Fibroblast of lung (primary cell): ENCODE measurements around the gene NEUROD1. TPM values are rescaled to one million over a fixed set of nuclear protein-coding genes. Genes with fewer than 3 reads are reported as not detected.
A peak's percentile ranks its signal among the peaks of the same experiment; 100 is the strongest.

Experiments used
- DNase-seq, 2 donors: peaks; one replicate each; pipeline versions ENCODE4 v3.0.0 to v3.0.0-alpha.2; 2010; ENCODE audit warnings: low read depth in 2 of 2
- H2AFZ ChIP-seq: 2 replicates; pipeline ENCODE4 v1.5.1; 2012; ENCODE audit warnings: low read length, control low read depth, inconsistent platforms
- H3K27ac ChIP-seq: 2 replicates; pipeline ENCODE4 v1.5.1; 2011; ENCODE audit warnings: low read length, control low read depth; ENCODE audit not compliant: insufficient read depth
- H3K27me3 ChIP-seq: 2 replicates; pipeline ENCODE4 v1.5.1; 2011; ENCODE audit warnings: mild to moderate bottlenecking, low read length; ENCODE audit not compliant: control insufficient read depth, insufficient read depth
- H3K36me3 ChIP-seq: 2 replicates; pipeline ENCODE4 v1.5.1; 2011; ENCODE audit warnings: low read length; ENCODE audit not compliant: control insufficient read depth, insufficient read depth
- H3K4me1 ChIP-seq: 2 replicates; pipeline ENCODE4 v1.5.1; 2011; ENCODE audit warnings: low read length; ENCODE audit not compliant: control insufficient read depth, insufficient read depth; ENCODE audit errors: extremely low read depth
- H3K4me2 ChIP-seq: 2 replicates; pipeline ENCODE4 v1.5.1; 2011; ENCODE audit warnings: low read length, control low read depth; ENCODE audit not compliant: insufficient read depth; ENCODE audit errors: extremely low read depth
- H3K4me3 ChIP-seq, 4 experiments: fragments of 200-600 bp in 1 of 4; sonication (generic) in 1 of 4; replicated peaks in 1 of 4; 2 replicates each; pipeline ENCODE4 v1.5.1; 2011 to 2016; ENCODE audit warnings: low read length in 4 of 4, low read depth in 3 of 4, mild to moderate bottlenecking in 3 of 4, control low read depth in 2 of 4, inconsistent platforms in 1 of 4, mixed read lengths in 1 of 4; ENCODE audit not compliant: insufficient read depth in 1 of 4; ENCODE audit errors: control extremely low read depth in 1 of 4
- H3K79me2 ChIP-seq: 2 replicates; pipeline ENCODE4 v1.5.1; 2012; ENCODE audit warnings: mild to moderate bottlenecking, low read length, inconsistent platforms; ENCODE audit not compliant: control insufficient read depth, insufficient read depth
- H3K9ac ChIP-seq: 2 replicates; pipeline ENCODE4 v1.5.1; 2011; ENCODE audit warnings: mild to moderate bottlenecking, low read length, control low read depth; ENCODE audit not compliant: insufficient read depth
- H3K9me3 ChIP-seq: 2 replicates; pipeline ENCODE4 v1.5.1; 2012; ENCODE audit warnings: low read depth, low read length; ENCODE audit not compliant: control insufficient read depth, insufficient read depth
- H4K20me1 ChIP-seq: 2 replicates; pipeline ENCODE4 v1.5.1; 2011; ENCODE audit warnings: low read length; ENCODE audit not compliant: control insufficient read depth, insufficient read depth; ENCODE audit errors: extremely low read depth
- CTCF ChIP-seq, 2 donors: IDR thresholded peaks in 1 of 2; conservative IDR thresholded peaks in 1 of 2; 1 replicate in 1 of 2; 2 replicates in 1 of 2; pipeline ENCODE4 v1.5.1; 2011 to 2012; ENCODE audit warnings: low read length in 2 of 2, control low read depth in 1 of 2, inconsistent platforms in 1 of 2, low read depth in 1 of 2, mild to moderate bottlenecking in 1 of 2
- EZH2 ChIP-seq: IDR thresholded peaks from 2 replicates; pipeline ENCODE4 v1.5.1; 2012; ENCODE audit warnings: low read length, control low read depth, mild to moderate bottlenecking; ENCODE audit errors: missing control alignments
- polyA plus RNA-seq, 2 donors: library from polyadenylated mRNA; depleted of rRNA in 1 of 2; stranded (reverse) in 1 of 2; unstranded in 1 of 2; fragments of >200 nt; gene quantifications; 2 replicates each; pipeline ENCODE4 v1.2.1, GENCODE V29; 2011 to 2012; ENCODE audit warnings: missing spikeins in 1 of 2
- total RNA-seq: library from RNA; depleted of rRNA; stranded (reverse); fragments of >200 nt; gene quantifications from 2 replicates; pipeline ENCODE4 v1.2.1, GENCODE V29; 2014

The NEUROD1 gene
- total and polyA plus RNA-seq, 2 donors (not counting 1 experiment from before 2014, with no cell fraction given) = not detected

DNA sequence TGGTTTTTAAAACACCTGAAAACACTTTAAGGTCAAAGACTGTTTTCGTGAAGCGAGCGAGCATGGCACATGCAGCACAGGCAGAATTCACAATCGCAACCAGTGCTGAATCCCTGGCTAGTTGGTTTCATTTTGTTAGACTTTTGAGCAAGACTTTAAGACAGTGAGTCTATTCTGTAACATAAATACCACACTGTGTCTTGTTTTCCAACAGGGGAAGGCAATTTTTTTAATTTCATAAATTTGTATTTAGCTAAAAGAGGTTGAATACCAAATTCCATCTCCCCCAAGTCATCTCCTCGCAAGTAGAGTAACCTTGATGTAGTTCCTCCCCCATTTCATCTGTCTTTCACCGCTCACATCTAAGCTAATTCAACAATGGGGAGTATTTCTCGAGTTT, 24.8 kb downstream of the NEUROD1 start:
- peak overlapping the region in 2 of 4 experiments; percentile 30 to 61 for H3K4me3 ChIP-seq
- no peak for TF ChIP-seq EZH2
- TF ChIP-seq CTCF (conservative IDR thresholded peaks at IDR 0.05 in 1 of 2, IDR thresholded peaks at IDR 0.05 in 1 of 2; ENCODE audit: low read depth in 1 of 2, low read length in 2 of 2) = no peak

DNA sequence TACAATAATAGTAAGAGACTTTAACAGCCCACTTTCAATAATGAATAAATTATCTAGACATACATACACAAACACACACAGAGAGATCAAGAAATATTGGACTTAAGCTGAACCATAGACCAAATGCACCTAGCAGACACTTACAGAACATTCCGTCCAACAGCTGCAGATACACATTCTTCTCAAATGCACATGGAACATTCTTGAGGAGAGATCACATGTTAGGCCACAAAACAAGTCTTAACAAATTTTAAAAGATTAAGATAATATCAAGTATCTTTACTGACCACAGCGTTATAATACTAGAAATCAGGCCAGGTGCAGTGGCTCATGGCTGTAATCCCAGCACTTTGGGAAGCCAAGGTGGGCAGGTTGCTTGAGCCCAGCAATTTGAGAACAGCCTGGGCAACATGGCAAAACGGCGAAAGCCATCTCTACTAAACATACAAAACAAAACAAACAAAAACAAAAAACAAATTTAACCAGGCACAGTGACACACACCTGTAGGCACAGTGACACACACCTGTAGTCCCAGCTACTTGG, 30.8 kb downstream of the NEUROD1 start:
- no peak for DNase-seq
- no peak overlapping the region for H3K27ac ChIP-seq
- H3K4me1 ChIP-seq = no peaks in the 10 kb centered on the region
- no peaks in the 10 kb centered on the region for H3K79me2 ChIP-seq
- no peak overlapping the region for H3K4me3 ChIP-seq
- H3K27me3 ChIP-seq = peaks cover 10% of the 10 kb centered on the region
- no peaks in the 10 kb centered on the region for H3K9me3 ChIP-seq
- TF ChIP-seq EZH2 (no peak), CTCF (conservative IDR thresholded peaks at IDR 0.05 in 1 of 2, IDR thresholded peaks at IDR 0.05 in 1 of 2; ENCODE audit: low read depth in 1 of 2, low read length in 2 of 2) (no peak)
- H2AFZ ChIP-seq = no peak overlapping the region
- H3K36me3 ChIP-seq = no peaks in the 10 kb centered on the region
- H3K9ac ChIP-seq = no peak overlapping the region
- H4K20me1 ChIP-seq = no peaks in the 10 kb centered on the region
- no peak overlapping the region for H3K4me2 ChIP-seq

More for the DNA sequence above, 24.8 kb downstream of the NEUROD1 start:
- H3K27me3 ChIP-seq = peaks cover 14% of the 10 kb centered on the region
- H3K4me2 ChIP-seq = peak overlapping the region; percentile 60
- no peaks in the 10 kb centered on the region for H3K9me3 ChIP-seq
- H4K20me1 ChIP-seq = no peaks in the 10 kb centered on the region
- H3K9ac ChIP-seq = no peak overlapping the region
- peak; percentile 1 to 26 for DNase-seq
- no peak overlapping the region for H2AFZ ChIP-seq
- no peaks in the 10 kb centered on the region for H3K79me2 ChIP-seq
- no peaks in the 10 kb centered on the region for H3K36me3 ChIP-seq
- H3K4me1 ChIP-seq = no peaks in the 10 kb centered on the region
- H3K27ac ChIP-seq = no peak overlapping the region

DNA sequence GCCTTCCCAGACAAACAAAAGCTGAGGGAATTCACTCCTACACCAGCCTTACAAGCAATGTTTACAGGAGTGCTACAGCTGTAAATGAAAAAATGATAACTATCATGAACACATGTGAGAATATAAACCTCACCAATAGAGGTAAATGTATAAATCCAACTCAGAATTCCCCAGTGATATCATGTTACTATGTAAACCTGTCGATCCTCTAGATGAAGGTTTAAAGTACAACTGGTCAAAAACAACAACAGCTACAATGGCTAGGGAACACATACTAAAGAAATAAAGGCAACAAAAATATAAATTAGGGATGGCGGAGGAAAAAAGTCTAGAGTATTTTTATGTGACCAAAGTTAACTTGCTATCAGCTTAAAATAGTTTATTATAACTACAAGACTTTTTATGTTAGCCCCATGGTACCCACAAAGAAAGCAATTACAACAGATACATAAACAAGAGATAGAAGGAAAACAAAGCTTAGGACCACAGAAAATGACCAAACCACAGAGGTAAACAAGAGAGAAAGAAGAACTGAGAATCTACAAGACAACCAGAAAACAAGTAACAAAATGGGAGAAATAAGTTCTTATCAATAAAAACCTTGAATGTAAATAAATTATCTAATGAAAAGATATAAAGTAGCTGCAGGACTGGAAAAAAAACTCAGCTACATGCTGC, 31.7 kb downstream of the NEUROD1 start:
- H4K20me1 ChIP-seq = no peaks in the 10 kb centered on the region
- H3K4me2 ChIP-seq = no peak overlapping the region
- no peak overlapping the region for H3K27ac ChIP-seq
- H3K27me3 ChIP-seq = peaks cover 10% of the 10 kb centered on the region
- no peak overlapping the region for H3K4me3 ChIP-seq
- no peaks in the 10 kb centered on the region for H3K9me3 ChIP-seq
- DNase-seq = no peak
- no peaks in the 10 kb centered on the region for H3K79me2 ChIP-seq
- H3K9ac ChIP-seq = no peak overlapping the region
- no peaks in the 10 kb centered on the region for H3K36me3 ChIP-seq
- no peaks in the 10 kb centered on the region for H3K4me1 ChIP-seq
- no peak for TF ChIP-seq CTCF (conservative IDR thresholded peaks at IDR 0.05 in 1 of 2, IDR thresholded peaks at IDR 0.05 in 1 of 2; ENCODE audit: low read depth in 1 of 2, low read length in 2 of 2)
- TF ChIP-seq EZH2 = no peak
- H2AFZ ChIP-seq = no peak overlapping the region
